Smooth muscle cell (in vitro differentiated cells): Measurements from ENCODE around the gene PHC2. TPM values are rescaled to one million over a fixed set of nuclear protein-coding genes. Genes with fewer than 3 reads are reported as not detected.

Experiments used
- DNase-seq: peaks from one replicate; lab custom pipeline; 2025; ENCODE audit not compliant: unreplicated experiment; lab: John Stamatoyannopoulos, UW
- H2AFZ ChIP-seq: fragments of 200-600 bp; sonication (generic); 2 replicates; pipeline ENCODE4 v1.6.0; 2016; ENCODE audit warnings: antibody characterized with exemption, low read depth, mild to moderate bottlenecking
- H3F3A ChIP-seq: fragments of 200-600 bp; sonication (generic); 2 replicates; pipeline ENCODE4 v1.6.0; 2017; ENCODE audit warnings: antibody characterized with exemption, low read depth
- H3K27ac ChIP-seq: fragments of 200-600 bp; sonication (generic); 2 replicates; pipeline ENCODE4 v1.5.1; 2016; ENCODE audit warnings: low read depth, mild to moderate bottlenecking
- H3K27me3 ChIP-seq: fragments of 200-600 bp; sonication (generic); 2 replicates; pipeline ENCODE4 v1.6.1; 2016; ENCODE audit warnings: low read depth, mild to moderate bottlenecking
- H3K36me3 ChIP-seq: fragments of 200-600 bp; sonication (generic); 2 replicates; pipeline ENCODE4 v1.5.1; 2016; ENCODE audit warnings: low read depth
- H3K4me1 ChIP-seq: fragments of 200-600 bp; sonication (generic); 2 replicates; pipeline ENCODE4 v1.5.1; 2016; ENCODE audit warnings: low read depth
- H3K4me2 ChIP-seq: fragments of 200-600 bp; sonication (generic); 2 replicates; pipeline ENCODE4 v1.6.0; 2016; ENCODE audit warnings: mild to moderate bottlenecking
- H3K4me3 ChIP-seq: fragments of 200-600 bp; sonication (generic); 2 replicates; pipeline ENCODE4 v1.5.1; 2016; ENCODE audit warnings: mild to moderate bottlenecking
- H3K79me2 ChIP-seq: fragments of 200-600 bp; sonication (generic); 2 replicates; pipeline ENCODE4 v1.6.0; 2016; ENCODE audit warnings: low read depth, mild to moderate bottlenecking
- H3K9ac ChIP-seq: fragments of 200-600 bp; sonication (generic); 2 replicates; pipeline ENCODE4 v1.6.0; 2016; ENCODE audit warnings: low read depth
- H3K9me3 ChIP-seq: fragments of 200-600 bp; sonication (generic); replicated peaks from 2 replicates; pipeline ENCODE4 v1.5.1; 2016; ENCODE audit warnings: low read depth
- H4K20me1 ChIP-seq: fragments of 200-600 bp; sonication (generic); 2 replicates; pipeline ENCODE4 v1.6.0; 2016; ENCODE audit warnings: low read depth
- whole genome bisulfite sequencing: methylation state at CpG from one replicate; pipeline ENCODE4 v1.1.7; 2016; ENCODE audit warnings: low lambda C conversion rate; 5-methylcytosine and 5-hydroxymethylcytosine counted together
- polyA plus RNA-seq: library from polyadenylated mRNA; unstranded; fragments of >200 nt; fragmentation: Nextera tagmentation; extraction: Ambion mirVana; gene quantifications from 2 replicates; pipeline ENCODE4 v1.2.1, GENCODE V29; 2016
- total RNA-seq: library from RNA; depleted of rRNA; stranded (reverse); fragments of >200 nt; gene quantifications from 2 replicates; pipeline ENCODE4 v1.2.3, GENCODE V29; 2014
- TF ChIP-seq, protein P1 (sequence below): fragments of 200-600 bp; sonication (generic); IDR thresholded peaks from 2 replicates; pipeline ENCODE4 v1.5.1; 2017; ENCODE audit warnings: borderline replicate concordance, mild to moderate bottlenecking, antibody characterized with exemption; ENCODE audit not compliant: insufficient read depth, poor library complexity, severe bottlenecking

Gene PHC2
- total and polyA plus RNA-seq, 2 experiments from 2014 or later = 42.4 to 109 TPM

DNA sequence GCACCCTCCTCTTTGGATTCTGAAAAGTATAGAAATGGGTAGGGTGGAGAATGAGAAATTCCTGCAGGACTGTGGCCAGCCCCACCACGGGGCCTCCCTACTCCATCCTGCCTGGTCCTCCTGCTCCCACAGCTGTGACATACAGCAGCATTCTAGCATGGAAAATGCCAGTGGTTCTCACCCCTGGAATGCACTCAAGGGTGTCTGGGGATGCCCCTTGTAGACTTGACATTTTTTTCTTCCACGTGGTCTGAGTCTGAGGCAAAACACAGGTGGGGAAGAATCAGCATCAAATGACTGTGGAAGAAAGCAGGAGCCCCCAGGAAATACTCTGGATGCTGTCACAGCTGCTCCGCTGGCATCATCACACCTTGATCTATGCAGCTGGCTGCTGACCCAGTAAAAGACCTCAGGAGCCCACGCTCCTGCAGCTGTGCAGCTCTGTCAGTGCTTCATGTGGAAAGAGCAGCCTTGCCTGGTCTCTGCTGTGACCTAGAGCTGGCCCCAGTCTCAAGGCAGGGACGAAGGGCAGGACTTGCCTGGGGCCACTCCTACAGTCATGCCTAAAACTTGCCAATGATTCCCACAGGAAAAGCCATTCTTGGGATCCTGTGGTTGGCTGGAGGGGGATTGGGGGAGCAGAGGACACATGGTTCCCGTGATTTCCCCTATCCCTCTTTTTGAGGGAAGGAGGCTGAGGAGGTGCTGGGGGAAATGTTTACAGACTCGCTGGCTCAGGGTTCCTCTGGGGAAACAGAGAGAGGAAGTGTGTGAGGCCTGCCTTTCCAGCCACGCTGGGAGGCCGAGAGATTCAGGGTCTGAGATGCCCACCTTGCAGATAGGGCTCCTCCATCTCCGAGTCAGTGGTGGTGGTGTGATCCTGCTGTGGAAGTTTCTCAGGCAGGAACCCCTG lies 99.2 kb downstream of the PHC2 start:
- Histone ChIP-seq H2AFZ (no peak overlapping the region), H3K27me3 (no peaks in the 10 kb centered on the region), H4K20me1 (peaks cover 100% of the 10 kb centered on the region), H3K4me1 (peaks cover 13% of the 10 kb centered on the region), H3K9ac (no peak overlapping the region), H3F3A (peaks cover 14% of the 10 kb centered on the region), H3K9me3 (no peaks in the 10 kb centered on the region), H3K27ac (no peak overlapping the region), H3K36me3 (peaks cover 12% of the 10 kb centered on the region), H3K4me3 (no peak overlapping the region), H3K79me2 (peaks cover 62% of the 10 kb centered on the region), H3K4me2 (no peak overlapping the region)
- WGBS = 82% methylated on average over 10 of the region's 10 CpGs
- TF ChIP-seq, protein P1, sequence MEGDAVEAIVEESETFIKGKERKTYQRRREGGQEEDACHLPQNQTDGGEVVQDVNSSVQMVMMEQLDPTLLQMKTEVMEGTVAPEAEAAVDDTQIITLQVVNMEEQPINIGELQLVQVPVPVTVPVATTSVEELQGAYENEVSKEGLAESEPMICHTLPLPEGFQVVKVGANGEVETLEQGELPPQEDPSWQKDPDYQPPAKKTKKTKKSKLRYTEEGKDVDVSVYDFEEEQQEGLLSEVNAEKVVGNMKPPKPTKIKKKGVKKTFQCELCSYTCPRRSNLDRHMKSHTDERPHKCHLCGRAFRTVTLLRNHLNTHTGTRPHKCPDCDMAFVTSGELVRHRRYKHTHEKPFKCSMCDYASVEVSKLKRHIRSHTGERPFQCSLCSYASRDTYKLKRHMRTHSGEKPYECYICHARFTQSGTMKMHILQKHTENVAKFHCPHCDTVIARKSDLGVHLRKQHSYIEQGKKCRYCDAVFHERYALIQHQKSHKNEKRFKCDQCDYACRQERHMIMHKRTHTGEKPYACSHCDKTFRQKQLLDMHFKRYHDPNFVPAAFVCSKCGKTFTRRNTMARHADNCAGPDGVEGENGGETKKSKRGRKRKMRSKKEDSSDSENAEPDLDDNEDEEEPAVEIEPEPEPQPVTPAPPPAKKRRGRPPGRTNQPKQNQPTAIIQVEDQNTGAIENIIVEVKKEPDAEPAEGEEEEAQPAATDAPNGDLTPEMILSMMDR = no peak
- no peak for DNase-seq

DNA sequence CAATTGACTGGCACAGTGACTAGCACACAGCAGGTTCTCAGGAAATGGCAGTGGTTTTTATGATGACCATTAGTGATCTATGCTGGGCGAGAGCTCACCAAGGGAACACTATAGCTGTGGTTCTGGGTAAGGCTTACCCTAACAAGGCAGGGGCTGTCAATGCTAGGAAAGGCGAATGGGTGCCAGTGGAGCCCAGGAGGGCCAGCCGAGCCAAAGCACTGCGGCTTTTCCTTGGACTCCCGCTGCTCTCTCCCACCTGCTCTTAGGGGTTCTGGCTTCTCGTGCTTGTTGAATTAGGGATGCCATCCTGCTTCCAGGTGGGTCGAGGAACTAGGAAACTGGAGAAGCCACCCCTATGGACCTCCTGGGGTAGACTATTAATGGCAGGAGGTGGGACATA lies 100.0 kb downstream of the PHC2 start:
- no peak overlapping the region for H3K9ac ChIP-seq
- no peak overlapping the region for H3K4me3 ChIP-seq
- H3K36me3 ChIP-seq = peaks cover 14% of the 10 kb centered on the region
- H3F3A ChIP-seq = peaks cover 12% of the 10 kb centered on the region
- H3K9me3 ChIP-seq = no peaks in the 10 kb centered on the region
- 95% methylated on average over 7 of the region's 7 CpGs for WGBS
- no peak overlapping the region for H3K27ac ChIP-seq
- no peak overlapping the region for H3K4me2 ChIP-seq
- H3K27me3 ChIP-seq = no peaks in the 10 kb centered on the region
- no peak for DNase-seq
- peaks cover 100% of the 10 kb centered on the region for H4K20me1 ChIP-seq
- TF ChIP-seq, protein P1 = no peak
- peaks cover 8% of the 10 kb centered on the region for H3K4me1 ChIP-seq
- peaks cover 54% of the 10 kb centered on the region for H3K79me2 ChIP-seq
- H2AFZ ChIP-seq = no peak overlapping the region

DNA sequence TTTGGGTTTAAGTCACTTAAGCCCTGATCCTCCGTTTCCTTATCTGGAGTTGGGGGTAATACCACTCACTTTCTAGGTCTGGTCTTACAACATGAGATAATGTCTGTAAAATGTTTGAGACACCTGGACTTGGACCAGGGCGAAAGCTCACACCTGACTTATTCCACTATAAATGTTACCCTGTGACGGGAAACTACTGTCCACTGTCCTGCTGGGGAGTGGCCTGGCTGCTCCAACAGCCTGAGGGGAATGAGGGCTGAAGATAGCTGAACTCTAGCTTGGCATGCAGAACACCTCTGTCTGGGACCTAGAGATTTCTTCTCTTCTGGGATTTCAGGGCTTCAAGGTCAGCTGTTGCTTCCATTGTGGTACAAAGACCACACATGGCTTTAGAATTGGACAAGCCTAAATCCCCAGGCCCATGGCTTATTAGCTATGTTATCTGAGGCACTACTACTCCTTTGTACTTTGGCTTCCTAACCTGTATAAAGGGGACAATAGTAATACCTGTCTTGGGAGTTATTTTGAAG lies 100.5 kb downstream of the PHC2 start:
- Histone ChIP-seq H2AFZ (no peak overlapping the region), H4K20me1 (peaks cover 100% of the 10 kb centered on the region), H3K27ac (no peak overlapping the region), H3K4me2 (no peak overlapping the region), H3F3A (peaks cover 12% of the 10 kb centered on the region), H3K4me1 (peaks cover 8% of the 10 kb centered on the region), H3K9ac (no peak overlapping the region), H3K9me3 (no peaks in the 10 kb centered on the region), H3K4me3 (no peak overlapping the region), H3K27me3 (no peaks in the 10 kb centered on the region), H3K79me2 (peaks cover 49% of the 10 kb centered on the region), H3K36me3 (peaks cover 15% of the 10 kb centered on the region)
- WGBS = 85% methylated on average over 3 of the region's 3 CpGs
- TF ChIP-seq, protein P1 = no peak
- DNase-seq = no peak
